Fibroblast of skin of left quadriceps (primary cell): ENCODE measurements around the gene FNDC3A.
"Not testable (repeated sequence)": the region's sequence is repeated elsewhere in the genome, so short reads cannot be mapped to it uniquely, and the experiment has no call there.

ENCODE experiments used
- DNase-seq, 2 experiments: peaks; one replicate each; pipeline ENCODE4 v3.0.0-alpha.2; 2013; ENCODE audit warnings: low read depth in 2 of 2

Gene FNDC3A

DNA sequence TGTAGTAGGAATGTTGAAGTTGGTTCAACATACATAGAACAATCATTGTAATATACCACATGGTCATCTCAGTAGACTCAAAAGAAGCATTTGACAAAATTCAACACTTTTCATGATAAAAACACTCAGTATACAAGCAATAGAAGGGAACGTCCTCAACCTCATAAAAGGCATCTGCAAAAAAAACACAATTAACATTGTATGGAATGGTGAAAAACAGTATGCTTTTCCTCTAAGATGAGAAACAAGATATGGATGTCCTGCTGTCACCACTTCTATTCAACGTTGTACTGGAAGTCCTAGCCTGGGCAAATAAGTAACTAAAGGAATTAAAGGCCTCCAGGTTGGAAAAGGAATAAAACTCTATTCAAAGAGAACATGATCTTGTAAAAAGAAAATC, 54.5 kb downstream of the FNDC3A start:
- DNase-seq, result no peak

DNA sequence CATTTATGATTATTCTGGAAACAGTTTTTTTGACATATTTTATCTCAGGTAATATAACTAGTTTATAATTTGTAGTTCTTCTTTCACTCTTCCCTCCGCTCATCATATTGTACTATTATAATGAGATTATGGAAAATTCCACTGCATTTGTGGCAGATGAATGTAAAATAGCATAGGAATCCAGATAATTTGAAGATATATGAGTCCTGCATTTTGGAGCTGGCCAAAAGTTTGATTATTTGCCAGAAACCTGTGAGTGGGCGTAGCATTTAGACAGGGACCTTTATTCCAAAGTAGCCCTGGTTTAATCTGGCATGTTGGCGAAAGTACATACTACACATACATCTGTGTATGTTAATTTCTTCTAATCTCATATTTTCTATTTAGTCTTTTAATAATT, 65.2 kb downstream of the FNDC3A start:
- DNase-seq, result no peak

DNA sequence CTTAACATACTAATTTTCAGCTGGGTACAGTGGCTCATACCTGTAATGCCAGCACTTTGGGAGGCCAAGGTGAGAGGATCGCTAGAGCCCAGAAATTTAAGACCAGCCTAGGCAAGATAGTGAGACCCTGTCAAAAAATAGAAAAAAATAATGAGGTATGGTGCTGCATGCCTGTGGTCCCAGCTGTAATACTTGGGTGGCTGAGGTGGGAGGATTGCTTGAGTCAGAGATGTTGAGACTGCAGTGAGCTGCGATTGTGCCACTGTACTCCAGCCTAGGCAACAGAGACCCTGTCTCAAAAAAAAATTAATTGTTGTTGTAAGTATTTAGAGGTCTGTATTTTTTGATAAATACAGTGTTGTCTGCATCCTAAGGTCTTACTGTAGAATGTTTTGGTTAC, 66.8 kb downstream of the FNDC3A start:
- no peak for DNase-seq

DNA sequence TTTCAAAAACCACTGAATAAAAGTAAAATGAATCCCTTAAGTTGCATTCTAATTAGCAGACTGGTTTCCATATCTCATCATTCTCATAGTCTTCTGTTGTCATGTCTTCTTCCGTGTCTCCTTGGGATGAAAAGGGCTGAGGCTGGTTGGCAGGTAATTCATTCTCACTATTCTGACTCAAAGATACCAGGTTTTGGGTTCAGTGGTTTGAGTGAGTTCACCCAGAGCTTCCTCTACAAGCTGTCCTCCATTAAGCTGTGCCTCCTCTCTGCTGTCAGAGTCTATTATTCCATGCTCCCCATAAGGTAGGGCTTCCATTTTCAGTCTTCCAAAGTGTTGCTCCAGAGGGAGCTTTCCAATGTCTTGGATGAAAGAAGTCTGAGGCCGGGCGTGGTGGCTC, 68.3 kb downstream of the FNDC3A start:
- DNase-seq, result no peak

DNA sequence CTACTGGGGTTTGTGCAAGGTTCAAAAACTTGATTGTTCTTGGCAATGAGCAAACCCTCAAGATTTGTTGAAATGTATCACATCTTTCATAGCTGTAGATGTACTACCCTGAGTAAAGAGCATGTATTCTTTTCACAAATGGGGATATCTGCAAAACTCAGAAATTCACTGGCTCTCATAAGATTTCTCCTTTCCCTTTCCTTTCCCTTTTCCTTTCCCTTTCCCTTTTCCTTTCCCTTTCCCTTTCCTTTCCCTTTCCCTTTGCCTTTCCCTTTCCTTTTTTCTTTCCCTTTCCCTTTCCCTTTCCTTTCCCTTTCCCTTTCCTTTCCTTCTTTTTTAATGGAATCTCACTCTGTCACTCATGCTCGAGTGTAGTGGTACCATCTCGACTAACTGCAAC, 69.1 kb downstream of the FNDC3A start:
- no peak for DNase-seq

DNA sequence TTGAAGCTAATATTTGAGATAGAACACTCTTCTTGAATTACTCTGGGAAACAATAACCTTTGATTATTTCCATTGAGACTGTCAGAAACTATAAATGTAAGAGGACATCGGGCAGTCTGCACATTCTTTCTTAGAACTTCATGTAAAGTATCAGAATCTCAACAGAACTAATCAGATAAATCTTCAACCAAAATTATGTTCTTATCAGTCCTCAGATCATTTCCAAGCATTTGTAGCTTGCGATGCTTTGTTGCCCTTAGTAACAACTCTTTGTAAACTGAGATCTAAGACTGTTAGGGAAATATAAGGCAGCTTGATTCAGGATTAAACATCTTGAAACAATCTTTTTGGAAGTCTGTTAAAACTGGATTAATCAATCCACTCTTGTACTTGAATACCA, 70.3 kb downstream of the FNDC3A start:
- peak in 1 of 2 experiments; percentile 9 for DNase-seq

DNA sequence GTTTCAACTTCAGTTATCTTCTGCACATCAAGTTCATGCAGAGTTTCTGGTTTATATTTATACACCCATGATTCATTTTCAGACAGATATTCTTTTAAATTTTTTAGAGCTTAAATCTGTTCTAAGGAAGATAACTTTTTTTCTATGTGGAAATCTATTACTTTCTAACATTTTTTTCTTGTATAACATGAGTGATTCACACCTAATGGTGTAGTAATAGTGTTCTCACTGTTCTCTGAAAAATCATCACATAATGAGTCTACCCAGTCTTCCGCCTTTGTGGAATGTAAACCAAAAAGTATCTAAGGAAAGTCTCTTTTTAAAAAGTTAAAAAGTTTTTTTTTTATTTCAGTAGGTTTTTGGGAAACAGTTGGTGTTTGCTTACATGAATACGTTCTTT, 70.8 kb downstream of the FNDC3A start:
- peak in 1 of 2 experiments; percentile 4 for DNase-seq

DNA sequence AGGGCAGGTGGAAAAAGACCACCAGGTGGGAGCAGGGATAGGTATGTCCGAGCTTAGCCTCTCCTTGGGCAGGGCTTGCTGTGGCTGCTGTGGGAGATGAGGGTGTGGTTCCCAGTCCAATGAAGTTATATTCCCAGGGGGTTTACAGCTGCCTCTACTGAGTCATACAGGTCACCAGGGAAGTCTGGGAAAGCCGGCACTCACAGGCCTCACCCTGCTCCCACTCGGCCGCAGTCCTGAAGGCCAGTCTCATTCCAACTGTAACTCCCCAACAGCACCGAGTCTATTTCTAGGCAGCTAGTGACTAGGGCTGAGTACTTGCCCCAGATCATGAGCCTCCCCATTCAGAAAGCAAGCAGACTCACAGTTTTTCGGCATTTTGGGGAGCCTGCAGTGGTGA, 77.1 kb downstream of the FNDC3A start:
- DNase-seq, result no peak

DNA sequence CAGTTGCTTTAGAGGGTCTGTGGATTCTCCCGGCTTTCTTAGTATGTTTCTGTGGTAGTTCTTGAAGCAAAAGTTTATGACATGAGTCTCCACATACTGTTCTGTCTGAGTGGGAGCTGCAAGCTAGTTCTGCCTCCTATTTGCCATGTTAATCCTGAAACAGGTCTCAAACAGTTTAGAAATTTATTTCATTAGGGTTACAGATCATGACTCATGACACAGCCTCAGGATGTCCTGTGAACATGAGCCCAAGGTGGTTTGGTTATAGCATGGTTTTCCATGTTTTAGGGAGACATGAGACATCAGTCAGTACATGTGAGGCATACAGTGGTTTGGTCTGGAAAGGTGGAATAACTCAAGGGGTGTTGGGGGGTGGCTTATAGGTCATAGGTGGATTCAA, 77.5 kb downstream of the FNDC3A start:
- DNase-seq, result no peak

DNA sequence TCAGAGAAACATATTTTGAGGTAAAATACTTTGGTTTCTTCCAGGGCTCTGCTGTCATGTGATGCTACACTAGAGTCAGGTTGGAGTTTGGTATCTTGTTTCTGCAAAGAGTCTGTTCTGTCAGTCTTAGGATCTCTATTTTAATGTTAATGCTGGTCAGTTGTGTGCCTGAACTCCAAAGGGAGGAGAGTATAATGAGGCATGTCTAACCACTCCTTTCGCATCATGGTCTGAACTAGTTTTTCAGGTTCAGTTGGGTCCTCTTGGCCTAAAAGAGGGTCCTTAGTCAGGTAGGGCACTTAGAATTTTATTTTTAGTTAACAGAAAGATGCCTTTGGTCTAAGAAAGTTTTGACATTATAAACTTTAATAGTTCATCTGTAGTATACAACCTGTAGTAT, 78.2 kb downstream of the FNDC3A start:
- DNase-seq, result no peak

DNA sequence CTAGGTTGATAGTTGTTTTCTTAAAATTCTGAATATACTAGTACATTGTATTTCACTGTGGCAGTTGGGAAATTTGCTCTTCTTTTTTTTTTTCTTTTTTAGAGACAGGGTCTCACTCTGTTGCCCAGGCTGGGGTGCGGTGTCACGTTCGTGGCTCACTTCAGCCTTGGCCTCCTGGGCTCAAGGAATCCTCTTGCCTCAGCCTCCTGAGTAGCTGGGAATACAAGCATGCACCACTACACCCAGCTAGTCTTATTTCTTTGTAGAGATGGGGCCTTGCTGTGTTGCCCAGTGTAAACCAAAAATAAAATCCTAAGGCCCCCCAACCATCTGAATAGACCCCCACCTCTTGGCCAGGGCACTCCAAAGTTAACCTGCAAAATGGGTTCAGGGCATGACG, 79.3 kb downstream of the FNDC3A start:
- DNase-seq, result no peak

DNA sequence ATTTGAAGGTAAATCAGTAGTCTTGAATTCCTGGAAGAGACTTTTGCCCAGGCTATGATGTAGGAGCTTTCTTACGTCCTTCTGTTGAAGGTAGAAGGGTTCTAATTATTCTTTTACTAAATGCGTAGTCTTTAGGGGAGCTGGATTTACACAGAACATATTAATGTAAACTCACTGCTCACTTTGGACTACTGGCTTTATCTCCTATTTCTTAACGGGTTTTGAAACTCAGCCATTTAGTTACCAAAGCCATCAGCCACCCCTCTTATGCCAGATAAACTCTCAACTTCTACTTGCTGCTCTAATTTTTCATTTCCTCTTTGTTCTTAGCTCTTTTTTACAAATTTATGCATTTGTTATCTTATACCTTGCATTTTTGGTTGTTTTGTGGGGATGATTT, 81.5 kb downstream of the FNDC3A start:
- no peak for DNase-seq

DNA sequence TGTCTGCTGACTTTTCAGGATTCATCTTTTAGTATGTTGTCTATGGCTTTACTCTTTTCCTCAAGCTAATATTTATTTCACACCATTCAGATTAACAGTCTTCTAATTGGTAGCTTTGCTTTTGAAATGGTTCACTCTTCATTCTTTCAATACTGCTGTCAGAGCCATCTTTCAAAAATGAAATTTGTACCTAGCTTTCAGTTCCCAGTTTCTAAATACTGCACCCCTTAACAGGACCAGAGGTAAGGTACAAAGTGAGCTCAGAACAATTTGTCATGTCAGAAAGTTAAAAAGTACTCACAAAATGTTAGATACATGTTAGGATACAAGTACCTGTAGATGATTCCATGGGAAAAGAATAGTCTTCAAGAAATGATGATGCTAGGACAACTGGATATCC, 83.0 kb downstream of the FNDC3A start:
- DNase-seq, result no peak

DNA sequence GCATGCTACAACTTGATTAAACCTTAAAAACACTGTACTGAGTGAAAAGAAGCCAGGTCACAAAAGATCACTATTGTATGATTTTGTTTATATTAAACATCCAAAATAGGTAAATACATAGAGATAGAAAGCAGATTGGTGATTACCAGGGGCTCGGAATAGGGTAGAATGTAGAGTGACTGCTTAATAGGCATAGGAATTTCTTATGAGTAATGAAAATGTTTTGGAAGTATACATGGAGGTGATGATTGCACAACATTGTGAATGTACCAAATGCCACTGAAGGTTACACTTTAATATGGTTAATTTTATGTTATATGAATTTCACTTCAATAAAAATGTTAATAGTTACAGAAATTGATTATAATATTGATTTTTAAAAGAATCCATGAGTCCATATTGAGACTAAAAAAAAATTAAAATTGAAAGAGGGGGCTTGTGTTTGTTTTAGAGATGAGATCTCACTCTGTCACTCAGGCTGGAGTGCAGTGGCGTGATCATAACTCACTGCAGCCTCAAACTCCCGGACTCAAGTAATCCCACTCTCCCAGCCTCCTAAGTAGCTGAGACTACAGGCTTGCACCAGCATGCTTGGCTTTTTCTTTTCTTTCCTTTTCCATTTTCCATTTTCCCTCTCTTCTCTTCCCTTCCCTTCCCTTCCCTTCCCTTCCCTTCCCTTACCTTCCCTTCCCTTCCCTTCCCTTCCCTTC, 85.1 kb downstream of the FNDC3A start:
- peak in 1 of 2 experiments; percentile 4 for DNase-seq

DNA sequence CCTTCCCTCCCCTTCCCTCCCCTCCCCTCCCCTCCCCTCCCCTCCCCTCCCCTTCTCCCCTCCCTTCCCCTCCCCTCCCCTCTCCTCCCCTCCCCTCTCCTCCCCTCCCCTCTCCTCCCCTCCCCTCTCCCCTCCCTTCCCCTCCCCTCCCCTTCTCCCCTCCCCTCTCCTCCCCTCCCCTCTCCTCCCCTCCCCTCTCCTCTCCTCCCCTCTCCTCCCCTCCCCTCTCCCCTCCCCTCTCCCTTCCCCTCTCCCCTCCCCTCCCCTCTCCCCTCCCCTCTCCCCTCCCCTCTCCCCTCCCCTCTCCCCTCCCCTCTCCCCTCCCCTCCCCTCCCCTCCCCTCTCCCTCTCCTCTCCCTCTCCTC, 85.7 kb downstream of the FNDC3A start:
- DNase-seq, result not testable (repeated sequence)

DNA sequence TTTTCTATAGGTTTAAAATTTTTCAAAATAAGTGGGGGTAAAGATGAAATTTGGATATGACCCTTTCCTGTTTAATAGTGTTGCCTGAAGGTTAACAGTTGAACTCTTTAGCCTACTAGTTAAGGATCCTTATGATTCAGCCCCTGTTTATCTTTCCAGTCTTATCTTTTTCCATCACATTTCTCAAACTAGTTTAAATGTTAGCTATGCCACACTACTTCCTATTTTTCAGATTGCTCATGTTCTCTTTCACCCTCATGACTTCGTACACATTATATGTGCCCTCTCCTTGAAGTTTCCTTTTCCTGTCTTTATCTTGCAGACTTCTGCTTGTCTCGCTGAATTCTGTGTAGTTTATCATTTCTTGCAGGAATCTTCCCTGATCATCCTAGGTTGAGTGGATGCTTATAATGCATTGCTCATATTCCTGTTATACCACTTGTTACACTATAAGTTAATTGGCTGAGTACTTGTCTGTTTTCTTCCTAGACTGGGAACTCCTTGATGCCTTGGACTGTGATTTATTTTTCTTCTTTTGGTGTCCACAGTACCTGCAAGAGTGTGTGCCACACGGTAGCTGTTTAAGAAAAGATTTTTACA, 86.7 kb downstream of the FNDC3A start:
- no peak for DNase-seq

DNA sequence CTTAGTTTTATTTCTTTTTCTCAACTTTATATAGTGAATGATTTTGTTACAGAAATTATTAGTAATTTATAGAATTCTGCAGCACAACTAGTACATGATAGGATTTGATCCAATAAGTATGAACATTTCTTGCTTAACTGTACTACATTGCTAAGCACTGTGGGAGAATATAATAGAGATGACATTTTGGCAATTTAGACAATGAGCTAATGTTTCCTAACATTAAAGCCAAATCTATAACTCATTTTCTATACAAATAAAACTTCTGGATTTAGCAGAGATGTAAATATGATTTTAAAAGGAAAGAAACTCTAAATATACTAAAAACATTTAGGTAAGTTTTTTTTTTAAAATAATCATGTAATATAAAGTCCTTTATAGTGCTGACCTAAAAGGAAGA, 87.3 kb downstream of the FNDC3A start:
- DNase-seq, result no peak

DNA sequence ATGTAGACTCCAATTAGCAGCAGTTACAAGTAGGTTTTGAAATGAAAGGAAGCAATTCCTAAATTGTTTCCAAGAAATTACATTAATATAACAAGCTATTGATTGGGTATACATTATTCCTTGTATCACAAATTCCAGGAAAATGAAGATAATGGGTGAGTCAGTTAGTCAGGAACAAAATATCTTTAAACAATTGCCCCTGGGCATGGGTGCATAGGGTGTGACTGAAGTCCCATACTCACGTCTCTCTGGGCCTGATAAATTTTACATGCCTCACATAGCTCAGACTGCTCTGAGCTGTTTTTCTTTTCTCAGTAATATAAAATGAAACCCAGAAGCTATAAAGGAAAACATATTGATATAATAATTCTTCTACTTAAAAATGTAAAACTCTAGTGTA, 87.8 kb downstream of the FNDC3A start:
- DNase-seq, result no peak

DNA sequence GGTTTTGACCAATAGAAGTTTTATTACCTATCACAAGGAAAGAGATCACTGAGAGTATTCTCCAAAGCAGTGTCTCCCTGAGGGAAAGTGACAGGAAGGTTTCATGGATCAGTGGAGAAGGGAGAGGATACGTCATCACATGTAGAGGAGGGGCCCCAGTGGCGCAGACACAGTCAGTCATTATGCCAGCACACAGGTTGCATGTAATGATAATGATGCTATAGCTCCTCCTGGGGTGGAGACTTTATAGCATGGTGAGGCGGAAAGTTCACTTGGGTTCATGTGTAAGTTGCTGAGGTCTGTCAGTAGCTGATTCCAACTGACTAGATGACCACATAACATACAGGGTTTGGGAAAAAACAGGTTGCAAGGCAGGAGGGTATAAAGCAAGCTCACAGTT, 88.8 kb downstream of the FNDC3A start:
- DNase-seq, result no peak

DNA sequence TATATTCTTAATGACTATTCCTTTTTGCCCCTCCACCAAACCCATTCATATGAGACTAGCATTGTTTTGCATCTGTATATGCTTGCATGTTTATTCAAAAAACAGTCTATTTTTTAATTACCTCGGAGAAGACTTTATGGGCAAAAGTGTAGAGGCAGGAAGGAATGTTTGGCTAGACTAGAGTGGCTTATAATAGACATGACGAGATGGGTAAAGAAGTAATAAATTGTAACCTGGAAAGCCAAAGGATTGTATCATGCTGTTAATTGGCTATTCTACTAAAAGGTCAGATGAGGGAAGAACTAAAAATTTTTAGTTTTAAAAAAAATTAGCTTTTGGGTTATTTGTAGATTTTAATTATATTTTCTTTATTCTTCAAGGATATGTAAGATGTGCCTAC, 91.1 kb downstream of the FNDC3A start:
- DNase-seq, result no peak

DNA sequence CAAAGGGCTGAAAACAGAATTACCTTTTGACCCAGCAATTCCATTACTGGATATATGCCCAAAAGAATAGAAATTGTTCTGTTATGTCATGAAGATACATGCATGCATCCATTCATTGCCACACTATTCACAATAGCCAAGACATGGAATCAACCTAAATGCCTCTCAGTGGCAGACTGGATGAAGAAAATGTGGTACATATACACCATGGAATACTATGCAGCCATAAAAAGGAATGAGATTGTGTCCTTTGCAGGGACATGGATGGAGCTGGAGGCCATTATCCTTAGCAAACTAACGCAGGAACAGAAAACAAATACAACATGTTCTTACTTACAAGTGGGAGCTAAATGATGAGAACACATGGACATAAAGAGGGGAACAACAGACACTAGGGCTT, 92.8 kb downstream of the FNDC3A start:
- DNase-seq, result not testable (repeated sequence)

DNA sequence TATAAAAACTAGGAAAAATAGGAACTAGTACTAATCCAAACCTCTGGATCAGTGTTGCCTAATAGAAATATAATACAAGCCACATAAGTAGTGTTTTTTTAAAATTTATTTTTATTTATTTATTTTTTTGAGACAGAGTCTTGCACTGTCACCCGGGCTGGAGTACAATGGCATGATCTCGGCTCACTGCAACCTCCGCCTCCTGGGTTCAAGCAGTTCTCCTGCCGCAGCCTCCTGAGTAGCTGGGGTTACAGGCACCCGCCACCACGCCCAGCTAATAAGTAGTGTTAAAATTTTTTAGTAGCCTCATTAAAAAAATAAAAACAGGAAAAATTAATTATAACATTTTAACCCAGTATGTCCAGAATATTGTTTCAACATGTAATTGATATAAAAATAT, 94.3 kb downstream of the FNDC3A start:
- DNase-seq, result not testable (repeated sequence)

DNA sequence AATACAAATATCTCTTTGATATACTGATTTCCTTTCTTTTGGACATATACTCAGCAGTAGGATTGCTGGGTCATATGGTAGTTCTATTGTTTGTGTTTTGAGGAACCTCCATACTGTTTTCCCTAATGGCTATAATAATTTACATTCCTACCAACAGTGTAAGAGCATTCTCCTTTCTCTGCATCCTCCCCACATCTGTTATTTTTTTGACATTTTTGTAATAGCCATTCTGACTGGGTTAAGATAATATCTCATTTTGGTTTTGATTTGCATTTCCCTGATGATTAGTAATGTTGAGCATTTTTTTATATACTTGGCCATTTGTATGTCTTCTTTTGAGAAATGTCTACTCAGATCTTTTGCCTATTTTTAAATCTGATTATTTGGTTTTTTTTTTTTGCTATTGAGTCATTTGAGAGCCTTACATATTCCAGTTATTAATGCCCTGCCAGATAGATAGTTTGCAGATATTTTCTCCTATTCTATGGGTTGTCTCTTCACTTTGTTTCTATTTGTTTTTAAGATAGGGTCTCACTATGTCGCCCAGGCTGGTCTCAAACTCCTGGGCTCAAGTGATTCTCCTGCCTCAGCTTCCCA, 95.7 kb downstream of the FNDC3A start:
- peak in 1 of 2 experiments; percentile 26 for DNase-seq
